Caco-2 (cell line): ENCODE results near the gene JAG1. TPM values are rescaled to one million over a fixed set of nuclear protein-coding genes. Genes with fewer than 3 reads are reported as not detected.

Source experiments
- BruUV-seq: library from RNA; stranded (reverse); fragments of 400-500 nt; replicated peaks from 2 replicates; lab custom pipeline; 2021; lab: Mats Ljungman, UMichigan
- CTCF ChIA-PET: fragments of 300-600 bp; sonication (Branson Sonifier 250); formaldehyde crosslinking; loops from one replicate; lab custom pipeline; 2022; ENCODE audit warnings: antibody characterized with exemption; lab: Charles Lee
- POLR2A ChIA-PET: fragments of 300-600 bp; sonication (Branson Sonifier 250); formaldehyde crosslinking; loops from one replicate; lab custom pipeline; 2022; ENCODE audit warnings: antibody characterized with exemption; lab: Charles Lee
- DNase-seq, 2 experiments: peaks; one replicate each; pipeline versions ENCODE4 v3.0.0 to v3.0.0-alpha.2; 2020 to 2022
- H3K27me3 ChIP-seq: replicated peaks from 2 replicates; pipeline ENCODE4 v1.6.0; 2011; ENCODE audit warnings: low read length; ENCODE audit not compliant: control insufficient read depth, insufficient read depth
- H3K36me3 ChIP-seq: 2 replicates; pipeline ENCODE4 v1.5.1; 2011; ENCODE audit warnings: low read length; ENCODE audit not compliant: control insufficient read depth, insufficient read depth
- H3K4me1 ChIP-seq: fragments of 250-450 bp; sonication (Bioruptor Pico); 2 replicates; pipeline ENCODE4 v1.5.1; 2020; ENCODE audit warnings: mild to moderate bottlenecking
- H3K4me3 ChIP-seq: 2 replicates; pipeline ENCODE4 v1.5.1; 2011; ENCODE audit warnings: low read depth, mild to moderate bottlenecking, control low read depth, low read length
- H3K9me3 ChIP-seq: fragments of 250-450 bp; sonication (Bioruptor Pico); 2 replicates; pipeline ENCODE4 v1.5.1; 2020; ENCODE audit warnings: mild to moderate bottlenecking, moderate library complexity
- H3K27ac Mint-ChIP-seq: one replicate; pipeline ENCODE4 v1.8.0; 2022; ENCODE audit warnings: mixed read lengths; ENCODE audit not compliant: unreplicated experiment
- H3K27me3 Mint-ChIP-seq: one replicate; pipeline ENCODE4 v1.8.0; 2022; ENCODE audit warnings: mixed read lengths; ENCODE audit not compliant: insufficient read depth, unreplicated experiment
- H3K36me3 Mint-ChIP-seq: one replicate; pipeline ENCODE4 v1.8.0; 2022; ENCODE audit warnings: mild to moderate bottlenecking, mixed read lengths; ENCODE audit not compliant: insufficient read depth, unreplicated experiment
- H3K4me1 Mint-ChIP-seq: one replicate; pipeline ENCODE4 v1.8.0; 2022; ENCODE audit warnings: low read depth, mixed read lengths; ENCODE audit not compliant: unreplicated experiment
- H3K4me3 Mint-ChIP-seq: one replicate; pipeline ENCODE4 v1.8.0; 2022; ENCODE audit warnings: mild to moderate bottlenecking, moderate library complexity, mixed read lengths; ENCODE audit not compliant: unreplicated experiment
- H3K9me3 Mint-ChIP-seq: one replicate; pipeline ENCODE4 v1.8.0; 2022; ENCODE audit warnings: mixed read lengths; ENCODE audit not compliant: unreplicated experiment
- intact Hi-C: fragments of 100-400 bp; cut with micrococcal nuclease; formaldehyde crosslinking; loops from one replicate; pipeline ENCODE4 v1.10.0; 2022; ENCODE audit not compliant: unreplicated experiment
- total RNA-seq: library from RNA; stranded (reverse); gene quantifications from 2 replicates; pipeline ENCODE4 v1.2.3, GENCODE V29; 2022
- TF ChIP-seq, protein P1 (sequence below), 2 experiments: fragments of 200-600 bp in 1 of 2; IDR thresholded peaks; 1 replicate in 1 of 2; 2 replicates in 1 of 2; pipeline versions ENCODE4 v1.5.1 to v1.8.0; 2011 to 2022; ENCODE audit warnings: antibody characterized with exemption in 1 of 2, control low read depth in 1 of 2, inconsistent platforms in 1 of 2, low read depth in 1 of 2, low read length in 1 of 2, mild to moderate bottlenecking in 1 of 2, moderate library complexity in 1 of 2; ENCODE audit not compliant: insufficient read depth in 1 of 2, severe bottlenecking in 1 of 2, unreplicated experiment in 1 of 2

JAG1 gene
- total RNA-seq, 1 experiment from 2014 or later, result 69.8 TPM

DNA sequence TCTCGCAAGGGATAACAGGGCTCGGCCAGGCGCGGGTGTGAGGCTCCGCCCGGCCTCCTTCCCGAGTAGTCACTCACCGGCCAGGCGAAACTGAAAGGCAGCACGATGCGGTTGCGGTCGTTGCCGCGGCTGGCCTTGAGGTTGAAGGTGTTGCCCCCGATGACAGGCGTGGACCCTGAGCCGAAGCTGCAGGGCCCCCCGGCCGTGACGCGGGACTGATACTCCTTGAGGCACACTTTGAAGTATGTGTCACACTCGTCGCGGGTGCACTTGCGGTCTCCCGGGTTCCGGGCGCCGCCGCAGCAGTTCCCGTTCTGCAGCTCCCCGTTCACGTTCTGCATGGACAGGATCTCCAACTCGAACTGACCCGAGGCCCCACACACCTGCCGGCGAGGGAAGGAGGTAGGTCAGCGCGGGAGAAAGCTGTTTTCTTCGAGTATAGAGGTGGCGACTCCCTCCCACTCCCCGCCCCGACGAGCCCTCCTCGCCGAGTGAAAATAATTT lies 1.1 kb downstream of the JAG1 start:
- peak overlapping the region; percentile 100 for H3K4me3 Mint-ChIP-seq
- DNase-seq, result peak; percentile 58
- Histone ChIP-seq H3K4me3 (peak overlapping the region; percentile 97), H3K9me3 (no peaks in the 10 kb centered on the region), H3K27me3 (no peaks in the 10 kb centered on the region), H3K36me3 (peaks cover 4% of the 10 kb centered on the region; the same call in 1 of the 2 replicates), H3K4me1 (peaks cover 5% of the 10 kb centered on the region; the same call in 1 of the 2 replicates)
- no TSS peak for BruUV-seq
- H3K36me3 Mint-ChIP-seq, result peaks cover 64% of the 10 kb centered on the region
- TF ChIP-seq, protein P1, sequence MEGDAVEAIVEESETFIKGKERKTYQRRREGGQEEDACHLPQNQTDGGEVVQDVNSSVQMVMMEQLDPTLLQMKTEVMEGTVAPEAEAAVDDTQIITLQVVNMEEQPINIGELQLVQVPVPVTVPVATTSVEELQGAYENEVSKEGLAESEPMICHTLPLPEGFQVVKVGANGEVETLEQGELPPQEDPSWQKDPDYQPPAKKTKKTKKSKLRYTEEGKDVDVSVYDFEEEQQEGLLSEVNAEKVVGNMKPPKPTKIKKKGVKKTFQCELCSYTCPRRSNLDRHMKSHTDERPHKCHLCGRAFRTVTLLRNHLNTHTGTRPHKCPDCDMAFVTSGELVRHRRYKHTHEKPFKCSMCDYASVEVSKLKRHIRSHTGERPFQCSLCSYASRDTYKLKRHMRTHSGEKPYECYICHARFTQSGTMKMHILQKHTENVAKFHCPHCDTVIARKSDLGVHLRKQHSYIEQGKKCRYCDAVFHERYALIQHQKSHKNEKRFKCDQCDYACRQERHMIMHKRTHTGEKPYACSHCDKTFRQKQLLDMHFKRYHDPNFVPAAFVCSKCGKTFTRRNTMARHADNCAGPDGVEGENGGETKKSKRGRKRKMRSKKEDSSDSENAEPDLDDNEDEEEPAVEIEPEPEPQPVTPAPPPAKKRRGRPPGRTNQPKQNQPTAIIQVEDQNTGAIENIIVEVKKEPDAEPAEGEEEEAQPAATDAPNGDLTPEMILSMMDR (IDR thresholded peaks at IDR 0.05; ENCODE audit: insufficient read depth in 1 of 2, low read depth in 1 of 2, low read length in 1 of 2, severe bottlenecking in 1 of 2, unreplicated experiment in 1 of 2), result no peak
- intact Hi-C loops, result loop anchor here (10.0 kb wide), 1 partner anchor 782 kb away; no protein-coding TSS in a partner anchor
- CTCF ChIA-PET, result no interaction called here
- H3K27me3 Mint-ChIP-seq, result peaks cover 2% of the 10 kb centered on the region
- H3K27ac Mint-ChIP-seq, result peak overlapping the region; percentile 78
- H3K4me1 Mint-ChIP-seq, result peaks cover 14% of the 10 kb centered on the region
- POLR2A ChIA-PET, result no interaction called here
- no peaks in the 10 kb centered on the region for H3K9me3 Mint-ChIP-seq

DNA sequence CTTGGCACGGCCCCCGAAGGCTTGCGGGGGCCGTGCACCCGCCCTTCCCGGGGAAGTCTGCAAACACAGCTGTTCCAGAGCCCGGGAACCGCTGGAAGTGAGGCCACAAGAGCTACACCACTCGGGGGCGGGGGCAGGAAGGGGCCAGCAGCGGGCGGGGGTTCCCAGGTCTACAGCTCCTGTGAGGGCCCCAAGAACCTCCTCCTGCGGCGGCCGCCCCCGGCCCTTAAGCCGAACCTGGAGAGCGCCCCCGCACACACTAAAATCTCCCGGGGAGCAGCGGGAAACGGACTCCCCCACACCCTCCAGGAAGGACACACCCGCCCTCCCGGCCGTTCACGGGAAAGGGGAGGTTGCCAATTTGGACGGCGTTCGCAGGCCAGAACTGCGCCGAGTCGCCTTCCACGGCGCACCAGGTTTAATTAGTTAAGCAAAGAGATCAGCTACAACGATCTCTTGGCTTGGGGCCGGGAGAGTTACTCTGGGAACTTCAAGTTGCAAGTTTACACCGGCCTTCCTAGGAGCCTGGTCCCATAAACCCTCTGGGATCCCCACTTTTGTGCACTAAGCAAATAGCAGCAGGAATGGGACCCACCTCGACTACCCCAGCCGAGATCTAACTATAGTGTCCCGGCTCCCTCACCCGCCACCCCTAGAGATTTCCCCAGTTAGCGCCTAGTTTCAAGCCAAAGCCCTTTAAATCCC lies 1.7 kb downstream of the JAG1 start:
- peaks cover 14% of the 10 kb centered on the region for H3K4me1 Mint-ChIP-seq
- peak in 1 of 2 experiments; percentile 47 for DNase-seq
- TF ChIP-seq, protein P1 (IDR thresholded peaks at IDR 0.05; ENCODE audit: insufficient read depth in 1 of 2, low read depth in 1 of 2, low read length in 1 of 2, severe bottlenecking in 1 of 2, unreplicated experiment in 1 of 2), result no peak
- BruUV-seq, result no TSS peak
- H3K27ac Mint-ChIP-seq, result peak overlapping the region; percentile 78
- H3K27me3 Mint-ChIP-seq, result peaks cover 2% of the 10 kb centered on the region
- CTCF ChIA-PET, result interaction anchor here (0.7 to 2.0 kb wide), 7 partner anchors 12 to 595 kb away, joined by 3 to 11 read pairs (median 3); no protein-coding TSS in a partner anchor
- peak overlapping the region; percentile 100 for H3K4me3 Mint-ChIP-seq
- H3K27me3 ChIP-seq, result no peaks in the 10 kb centered on the region
- H3K36me3 Mint-ChIP-seq, result peaks cover 70% of the 10 kb centered on the region
- H3K4me3 ChIP-seq, result peak overlapping the region; percentile 97
- intact Hi-C loops, result loop anchor here (1.0 to 10.0 kb wide), 2 partner anchors 783 to 872 kb away; no protein-coding TSS in a partner anchor
- POLR2A ChIA-PET, result interaction anchor here (0.6 to 1.1 kb wide), 3 partner anchors 12 to 485 kb away, joined by 3 to 6 read pairs (median 5); no protein-coding TSS in a partner anchor
- H3K9me3 Mint-ChIP-seq, result no peaks in the 10 kb centered on the region
- H3K4me1 ChIP-seq, result peaks cover 5% of the 10 kb centered on the region; the same call in 1 of the 2 replicates
- H3K36me3 ChIP-seq, result peaks cover 4% of the 10 kb centered on the region; the same call in 1 of the 2 replicates
- no peaks in the 10 kb centered on the region for H3K9me3 ChIP-seq

DNA sequence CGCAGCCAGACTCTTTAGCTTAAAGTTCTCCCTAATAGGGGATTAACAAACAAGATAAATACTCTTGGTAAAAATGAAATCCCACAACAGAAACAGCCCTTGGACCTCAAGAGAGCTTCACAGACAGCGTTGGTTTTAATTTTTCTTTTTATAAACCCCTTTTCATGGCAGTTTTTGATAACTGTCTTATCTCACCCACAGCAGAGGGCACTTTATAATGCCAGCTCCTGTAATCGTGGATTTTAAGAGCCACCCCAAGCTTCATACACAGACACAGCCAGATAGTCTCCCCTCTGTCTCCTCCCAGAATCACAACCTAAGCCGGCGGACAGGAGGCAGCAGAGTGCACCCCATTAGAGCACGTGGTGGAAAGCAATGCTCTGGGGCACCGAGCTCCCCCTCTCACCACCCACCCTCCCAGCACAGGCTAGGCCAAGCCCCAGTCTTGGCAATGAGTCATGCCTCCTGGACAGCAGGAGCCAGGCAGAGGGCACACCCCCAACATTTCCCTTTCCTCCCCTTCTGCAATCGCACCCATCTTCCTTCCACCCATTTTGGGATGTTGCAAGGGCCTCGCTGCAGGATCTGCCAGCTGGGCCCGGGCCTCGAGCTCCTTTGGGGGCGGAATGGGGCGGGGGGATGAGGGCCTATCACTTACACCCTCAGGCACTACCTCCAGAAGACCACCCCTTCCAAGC lies 2.4 kb downstream of the JAG1 start:
- Mint-ChIP-seq H3K4me3 (peak overlapping the region; percentile 100), H3K27me3 (peaks cover 2% of the 10 kb centered on the region), H3K4me1 (peaks cover 14% of the 10 kb centered on the region), H3K9me3 (no peaks in the 10 kb centered on the region), H3K27ac (peak overlapping the region; percentile 78), H3K36me3 (peaks cover 74% of the 10 kb centered on the region)
- ChIA-PET CTCF (interaction anchor here (0.7 to 2.0 kb wide), 7 partner anchors 11 to 596 kb away, joined by 3 to 11 read pairs (median 3); no protein-coding TSS in a partner anchor), POLR2A (interaction anchor here (0.6 to 1.1 kb wide), 4 partner anchors 11 to 681 kb away, joined by 3 to 6 read pairs (median 6); no protein-coding TSS in a partner anchor)
- DNase-seq, result peak; percentile 72 to 82
- TF ChIP-seq, protein P1 (IDR thresholded peaks at IDR 0.05; ENCODE audit: insufficient read depth in 1 of 2, low read depth in 1 of 2, low read length in 1 of 2, severe bottlenecking in 1 of 2, unreplicated experiment in 1 of 2), result peak in 1 of 2 experiments; percentile 72
- H3K4me1 ChIP-seq, result peaks cover 10% of the 10 kb centered on the region; the same call in 1 of the 2 replicates
- BruUV-seq, result TSS peak; percentile 7
- H3K36me3 ChIP-seq, result peaks cover 4% of the 10 kb centered on the region; the same call in 1 of the 2 replicates
- intact Hi-C loops, result loop anchor here (1.0 to 10.0 kb wide), 2 partner anchors 783 to 873 kb away; no protein-coding TSS in a partner anchor
- peak overlapping the region; percentile 97 for H3K4me3 ChIP-seq
- H3K27me3 ChIP-seq, result no peaks in the 10 kb centered on the region
- no peaks in the 10 kb centered on the region for H3K9me3 ChIP-seq
